ENCODE measurements around the gene ADIRF.

GRCh38 chr10:86932674-86933073 lies 35.6 kb upstream of the ADIRF start:
- TF ChIP-seq CTCF (conservative IDR thresholded peaks at IDR 0.05) (no peak), ZFX (IDR thresholded peaks at IDR 0.05) (no peak)
